HepG2 (cell line): ENCODE data around the gene IFT172. TPM values are rescaled to one million over a fixed set of nuclear protein-coding genes. Genes with fewer than 3 reads are reported as not detected.

Experiments used
- ATAC-seq: fragments of 200-7000 bp; cut with Tn5 transposase; 3 replicates; pipeline ENCODE4 v1.9.1; 2020; ENCODE audit warnings: mild to moderate bottlenecking, moderate library complexity
- BruUV-seq: library from RNA; stranded (reverse); fragments of 400-500 nt; replicated peaks from 2 replicates; lab custom pipeline; 2021; lab: Mats Ljungman, UMichigan
- CTCF ChIA-PET: fragments of 300-600 bp; formaldehyde crosslinking; extraction: SDS; loops from one replicate; lab custom pipeline; 2021; ENCODE audit warnings: low total read pairs, inconsistent platforms, low intra/inter-chr PET ratio; lab: Yijun Ruan, JAX
- POLR2A ChIA-PET: fragments of 350-600 bp; sonication (Branson Sonifier 250); formaldehyde crosslinking; loops from one replicate; lab custom pipeline; 2020; ENCODE audit warnings: antibody characterized with exemption, inconsistent platforms; lab: Yijun Ruan, JAX
- DNase-seq: peaks from one replicate; pipeline ENCODE4 v3.0.0-alpha.2; 2015; ENCODE audit warnings: low spot score
- FAIRE-seq: peaks from 3 replicates; lab custom pipeline; 2011; peaks lifted over from hg19 to GRCh38; lab: Jason Lieb, UNC
- H2AFZ ChIP-seq: one replicate; pipeline ENCODE4 v1.6.1; 2011; ENCODE audit warnings: low read length, inconsistent platforms
- H3K27ac ChIP-seq: fragments of 300-600 bp; 3 replicates; pipeline ENCODE4 v1.8.0; 2011; ENCODE audit warnings: mixed run types, mild to moderate bottlenecking, mixed read lengths, low read length, inconsistent platforms; ENCODE audit not compliant: insufficient read depth; ENCODE audit errors: extremely low read length
- H3K27me3 ChIP-seq, 2 experiments: fragments of 200-600 bp in 1 of 2; 2 replicates in 1 of 2; 3 replicates in 1 of 2; pipeline versions ENCODE4 v1.6.0 to v1.8.0; 2011; ENCODE audit warnings: low read length in 2 of 2, mild to moderate bottlenecking in 2 of 2, moderate library complexity in 2 of 2, inconsistent platforms in 1 of 2; ENCODE audit not compliant: insufficient read depth in 2 of 2, control insufficient read depth in 1 of 2
- H3K36me3 ChIP-seq, 2 experiments: fragments of 200-600 bp in 1 of 2; replicated peaks in 1 of 2; 2 replicates in 1 of 2; 3 replicates in 1 of 2; pipeline versions ENCODE4 v1.5.1 to v1.8.0; 2011; ENCODE audit warnings: low read length in 2 of 2, inconsistent platforms in 1 of 2; ENCODE audit not compliant: insufficient read depth in 2 of 2, control insufficient read depth in 1 of 2
- H3K4me1 ChIP-seq: 2 replicates; pipeline ENCODE4 v1.5.1; 2012; ENCODE audit warnings: low read length, inconsistent platforms; ENCODE audit not compliant: insufficient read depth
- H3K4me2 ChIP-seq: 2 replicates; pipeline ENCODE4 v1.6.0; 2011; ENCODE audit warnings: low read depth, low read length, inconsistent platforms
- H3K4me3 ChIP-seq, 3 experiments: fragments of 200-600 bp in 1 of 3; sonication (generic), shearing (Covaris generic) in 1 of 3; replicated peaks in 1 of 3; 2 replicates each; pipeline ENCODE4 v1.5.1; 2011 to 2016; ENCODE audit warnings: low read length in 3 of 3, inconsistent platforms in 2 of 3, low read depth in 2 of 3, mild to moderate bottlenecking in 2 of 3, control low read depth in 1 of 3, mixed read lengths in 1 of 3; ENCODE audit not compliant: insufficient read depth in 1 of 3
- H3K79me2 ChIP-seq: one replicate; pipeline ENCODE4 v1.6.1; 2011; ENCODE audit warnings: low read length, inconsistent platforms; ENCODE audit not compliant: insufficient read depth
- H3K9ac ChIP-seq: 2 replicates; pipeline ENCODE4 v1.6.0; 2011; ENCODE audit warnings: mild to moderate bottlenecking, low read depth, low read length, inconsistent platforms; ENCODE audit not compliant: insufficient read depth
- H3K9me3 ChIP-seq: 2 replicates; pipeline ENCODE4 v1.5.1; 2012; ENCODE audit warnings: mild to moderate bottlenecking, low read length
- H4K20me1 ChIP-seq: 2 replicates; pipeline ENCODE4 v1.6.0; 2011; ENCODE audit warnings: inconsistent platforms, mild to moderate bottlenecking, low read length, moderate library complexity; ENCODE audit not compliant: insufficient read depth
- FOXA3 ChIP-seq: IDR thresholded peaks from 2 replicates; pipeline ENCODE4 v1.6.1; 2016; ENCODE audit warnings: missing genetic modification reagents, missing compliant biosample characterization
- KAT8 ChIP-seq: IDR thresholded peaks from 2 replicates; pipeline ENCODE4 v1.6.1; 2016; ENCODE audit warnings: missing genetic modification reagents, missing compliant biosample characterization
- MLXIP ChIP-seq: sonication (generic); formaldehyde crosslinking; IDR thresholded peaks from 2 replicates; pipeline ENCODE4 v1.9.0; 2021; ENCODE audit warnings: missing genetic modification reagents, borderline replicate concordance
- NR3C1 ChIP-seq: sonication (generic); formaldehyde crosslinking; IDR thresholded peaks from 2 replicates; pipeline ENCODE4 v1.4.0; 2020; ENCODE audit warnings: missing genetic modification reagents
- SIN3B ChIP-seq: fragments of 150-350 bp; IDR thresholded peaks from 2 replicates; pipeline ENCODE4 v1.6.1; 2014; ENCODE audit warnings: low read length
- SP4 ChIP-seq: sonication (generic); formaldehyde crosslinking; IDR thresholded peaks from 2 replicates; pipeline ENCODE4 v1.8.1; 2023; ENCODE audit warnings: mild to moderate bottlenecking, missing genetic modification reagents
- YY1 ChIP-seq: IDR thresholded peaks from 2 replicates; pipeline ENCODE4 v1.6.1; 2011; ENCODE audit warnings: low read length, low read depth, moderate library complexity, mild to moderate bottlenecking; ENCODE audit not compliant: insufficient read depth, insufficient replicate concordance
- ZNF24 ChIP-seq: fragments of 450-650 bp; IDR thresholded peaks from 2 replicates; pipeline ENCODE4 v1.6.1; 2017; ENCODE audit warnings: antibody characterized with exemption, mild to moderate bottlenecking
- ZNF335 ChIP-seq: sonication (generic); formaldehyde crosslinking; IDR thresholded peaks from 2 replicates; pipeline ENCODE4 v1.4.0; 2020; ENCODE audit warnings: missing genetic modification reagents
- ZNF432 ChIP-seq: sonication (generic); formaldehyde crosslinking; IDR thresholded peaks from 2 replicates; pipeline ENCODE4 v1.5.0; 2020; ENCODE audit warnings: missing genetic modification reagents, mild to moderate bottlenecking, borderline replicate concordance
- ZNF691 ChIP-seq: sonication (generic); formaldehyde crosslinking; IDR thresholded peaks from 2 replicates; pipeline ENCODE4 v1.4.0; 2020; ENCODE audit warnings: missing genetic modification reagents, low read depth, mild to moderate bottlenecking, borderline replicate concordance
- ZSCAN9 ChIP-seq: IDR thresholded peaks from 2 replicates; pipeline ENCODE4 v1.6.1; 2016; ENCODE audit warnings: borderline replicate concordance
- WGBS: methylation state at CpG from one replicate; pipeline ENCODE4 v1.1.6; 2017; ENCODE audit warnings: low lambda C conversion rate; 5-methylcytosine and 5-hydroxymethylcytosine counted together
- in situ Hi-C: cut with HindIII; loops from 2 replicates; pipeline ENCODE4 v1.10.0; 2017; ENCODE audit warnings: low pct_unique_long_range_greater_than_20kb; ENCODE audit not compliant: extremely low pct_ligation_motif_present
- intact Hi-C: fragments of 100-400 bp; cut with micrococcal nuclease; formaldehyde crosslinking; loops from one replicate; pipeline ENCODE4 v1.10.0; 2022; ENCODE audit not compliant: unreplicated experiment
- polyA plus RNA-seq, 8 experiments: library from polyadenylated mRNA; depleted of rRNA in 3 of 8; stranded (reverse) in 7 of 8; unstranded in 1 of 8; fragments of >200 nt; fragmentation: Illumina TruSeq in 4 of 8; extraction: Trizol in 4 of 8; gene quantifications; 2 replicates each; pipeline versions ENCODE4 v1.2.1 to v1.2.3, GENCODE V29; 2011 to 2016; ENCODE audit warnings: low read depth in 4 of 8, missing spikeins in 1 of 8, mixed read lengths in 1 of 8; ENCODE audit not compliant: insufficient read depth in 1 of 8
- total RNA-seq, 5 experiments: library from RNA; depleted of rRNA; stranded (reverse); fragments of >200 nt; fragmentation: Illumina TruSeq; extraction: Trizol; gene quantifications; 2 replicates each; pipeline ENCODE4 v1.2.3, GENCODE V29; 2016; ENCODE audit warnings: low read depth in 1 of 5
- TF ChIP-seq, protein P1 (sequence below): IDR thresholded peaks from 2 replicates; pipeline ENCODE4 v1.6.1; 2012; ENCODE audit warnings: low read length, improper control_type of control experiment

The IFT172 gene
- total and polyA plus RNA-seq, 2 of the 13 experiments (the other 11 are each of a cell fraction or from before 2014, with no cell fraction given) = 21.6 to 35.7 TPM

- Histone ChIP-seq H3K4me1 (peaks cover 26% of the 10 kb centered on the region), H3K36me3 (no peaks in the 10 kb centered on the region; a peak in 1 of 5 replicates), H3K4me2 (no peak overlapping the region), H3K4me3 (no peak overlapping the region), H3K27ac (no peak overlapping the region), H3K9ac (no peak overlapping the region), H2AFZ (no peak overlapping the region), H4K20me1 (no peaks in the 10 kb centered on the region), H3K9me3 (no peaks in the 10 kb centered on the region), H3K79me2 (no peaks in the 10 kb centered on the region), H3K27me3 (no peaks in the 10 kb centered on the region)
- no peak for FAIRE-seq
- no TSS peak for BruUV-seq
- 80% methylated on average over 4 of the region's 4 CpGs for WGBS
- in situ Hi-C loops (no loop called here), intact Hi-C loops (no loop called here)
- TF ChIP-seq YY1 = no peak
- TF ChIP-seq SIN3B = no peak
- TF ChIP-seq, protein P1, sequence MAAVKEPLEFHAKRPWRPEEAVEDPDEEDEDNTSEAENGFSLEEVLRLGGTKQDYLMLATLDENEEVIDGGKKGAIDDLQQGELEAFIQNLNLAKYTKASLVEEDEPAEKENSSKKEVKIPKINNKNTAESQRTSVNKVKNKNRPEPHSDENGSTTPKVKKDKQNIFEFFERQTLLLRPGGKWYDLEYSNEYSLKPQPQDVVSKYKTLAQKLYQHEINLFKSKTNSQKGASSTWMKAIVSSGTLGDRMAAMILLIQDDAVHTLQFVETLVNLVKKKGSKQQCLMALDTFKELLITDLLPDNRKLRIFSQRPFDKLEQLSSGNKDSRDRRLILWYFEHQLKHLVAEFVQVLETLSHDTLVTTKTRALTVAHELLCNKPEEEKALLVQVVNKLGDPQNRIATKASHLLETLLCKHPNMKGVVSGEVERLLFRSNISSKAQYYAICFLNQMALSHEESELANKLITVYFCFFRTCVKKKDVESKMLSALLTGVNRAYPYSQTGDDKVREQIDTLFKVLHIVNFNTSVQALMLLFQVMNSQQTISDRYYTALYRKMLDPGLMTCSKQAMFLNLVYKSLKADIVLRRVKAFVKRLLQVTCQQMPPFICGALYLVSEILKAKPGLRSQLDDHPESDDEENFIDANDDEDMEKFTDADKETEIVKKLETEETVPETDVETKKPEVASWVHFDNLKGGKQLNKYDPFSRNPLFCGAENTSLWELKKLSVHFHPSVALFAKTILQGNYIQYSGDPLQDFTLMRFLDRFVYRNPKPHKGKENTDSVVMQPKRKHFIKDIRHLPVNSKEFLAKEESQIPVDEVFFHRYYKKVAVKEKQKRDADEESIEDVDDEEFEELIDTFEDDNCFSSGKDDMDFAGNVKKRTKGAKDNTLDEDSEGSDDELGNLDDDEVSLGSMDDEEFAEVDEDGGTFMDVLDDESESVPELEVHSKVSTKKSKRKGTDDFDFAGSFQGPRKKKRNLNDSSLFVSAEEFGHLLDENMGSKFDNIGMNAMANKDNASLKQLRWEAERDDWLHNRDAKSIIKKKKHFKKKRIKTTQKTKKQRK = no peak
- no peak for TF ChIP-seq ZNF24
- no peak for TF ChIP-seq MLXIP (CRISPR knock-in tag)
- TF ChIP-seq KAT8 (CRISPR knock-in tag) = no peak
- TF ChIP-seq ZSCAN9 (CRISPR knock-in tag) = no peak
- TF ChIP-seq ZNF691 (CRISPR knock-in tag) = no peak
- no peak for TF ChIP-seq FOXA3 (CRISPR knock-in tag)
- no peak for TF ChIP-seq ZNF432 (CRISPR knock-in tag)
- no peak for TF ChIP-seq SP4 (CRISPR knock-in tag)
- TF ChIP-seq NR3C1 (CRISPR knock-in tag) = no peak
- TF ChIP-seq ZNF335 (CRISPR knock-in tag) = no peak
- POLR2A ChIA-PET = interaction anchor here (1.4 to 1.7 kb wide), 2 partner anchors 10 to 79 kb away, joined by 4 read pairs; partner anchors contain the start of genes GCKR and NRBP1
- no peak for DNase-seq
- ATAC-seq = no peak
- CTCF ChIA-PET = no interaction called here
These were observed 17.8 kb upstream of the IFT172 start for GRCh38 chr2:27507293-27507692.
